H9 (cell line): ENCODE data around the gene GBE1. TPM values are rescaled to one million over a fixed set of nuclear protein-coding genes. Genes with fewer than 3 reads are reported as not detected.

Experiments used
- DNase-seq: peaks from one replicate; pipeline ENCODE4 v3.0.0-alpha.2; 2017
- H2AFZ ChIP-seq: one replicate; pipeline ENCODE4 v1.6.1; 2013; ENCODE audit warnings: mild to moderate bottlenecking, low read length, control low read depth, moderate library complexity
- H2AK5ac ChIP-seq: 2 replicates; pipeline ENCODE4 v1.6.1; 2013; ENCODE audit warnings: low read length, control low read depth, mixed read lengths; ENCODE audit not compliant: insufficient read length
- H2BK120ac ChIP-seq: one replicate; pipeline ENCODE4 v1.6.1; 2013; ENCODE audit warnings: low read depth, mild to moderate bottlenecking, low read length, control low read depth, inconsistent platforms; ENCODE audit not compliant: poor library complexity, severe bottlenecking
- H2BK12ac ChIP-seq: 2 replicates; pipeline ENCODE4 v1.6.1; 2013; ENCODE audit warnings: low read length, control low read depth, mixed read lengths, low read depth; ENCODE audit not compliant: insufficient read length
- H2BK15ac ChIP-seq: 2 replicates; pipeline ENCODE4 v1.6.1; 2013; ENCODE audit warnings: low read depth, low read length, control low read depth
- H2BK20ac ChIP-seq: one replicate; pipeline ENCODE4 v1.6.1; 2013; ENCODE audit warnings: low read depth, mild to moderate bottlenecking, low read length, control low read depth, inconsistent platforms; ENCODE audit not compliant: poor library complexity, severe bottlenecking
- H2BK5ac ChIP-seq: 2 replicates; pipeline ENCODE4 v1.6.1; 2013; ENCODE audit warnings: low read length, control low read depth, mixed read lengths; ENCODE audit not compliant: insufficient read length
- H3K14ac ChIP-seq: 2 replicates; pipeline ENCODE4 v1.6.1; 2013; ENCODE audit warnings: low read length, control low read depth; ENCODE audit not compliant: insufficient read depth
- H3K18ac ChIP-seq: 2 replicates; pipeline ENCODE4 v1.6.1; 2013; ENCODE audit warnings: low read depth, mild to moderate bottlenecking, mixed read lengths, low read length, control low read depth; ENCODE audit not compliant: insufficient read length
- H3K23ac ChIP-seq: 2 replicates; pipeline ENCODE4 v1.6.1; 2013; ENCODE audit warnings: low read length, control low read depth, mixed read lengths, low read depth; ENCODE audit not compliant: insufficient read length
- H3K23me2 ChIP-seq: 2 replicates; pipeline ENCODE4 v1.6.1; 2013; ENCODE audit warnings: low read depth, mild to moderate bottlenecking, mixed read lengths, low read length, control low read depth; ENCODE audit not compliant: insufficient read length, poor library complexity, severe bottlenecking
- H3K27ac ChIP-seq: 2 replicates; pipeline ENCODE4 v1.5.1; 2013; ENCODE audit warnings: low read length, control low read depth, mixed read lengths, low read depth; ENCODE audit not compliant: insufficient read length
- H3K27me3 ChIP-seq: 2 replicates; pipeline ENCODE4 v1.6.1; 2013; ENCODE audit warnings: low read length, control low read depth, inconsistent platforms; ENCODE audit not compliant: insufficient read depth
- H3K4ac ChIP-seq: 2 replicates; pipeline ENCODE4 v1.6.1; 2013; ENCODE audit warnings: low read depth, mild to moderate bottlenecking, control low read depth, inconsistent platforms, low read length, moderate library complexity
- H3K4me1 ChIP-seq: 2 replicates; pipeline ENCODE4 v1.6.1; 2013; ENCODE audit warnings: low read length, control low read depth, inconsistent platforms; ENCODE audit not compliant: insufficient read depth
- H3K4me2 ChIP-seq: 2 replicates; pipeline ENCODE4 v1.6.1; 2013; ENCODE audit warnings: low read length, control low read depth, mixed read lengths; ENCODE audit not compliant: insufficient read length, insufficient read depth
- H3K56ac ChIP-seq: 2 replicates; pipeline ENCODE4 v1.6.1; 2013; ENCODE audit warnings: low read depth, mild to moderate bottlenecking, mixed read lengths, low read length, control low read depth; ENCODE audit not compliant: insufficient read length
- H3K79me1 ChIP-seq: 2 replicates; pipeline ENCODE4 v1.6.1; 2013; ENCODE audit warnings: low read depth, mild to moderate bottlenecking, moderate library complexity, low read length, control low read depth, inconsistent platforms; ENCODE audit not compliant: insufficient read depth, poor library complexity, severe bottlenecking
- H3K79me2 ChIP-seq: 2 replicates; pipeline ENCODE4 v1.6.1; 2013; ENCODE audit warnings: low read length, control low read depth, inconsistent platforms; ENCODE audit not compliant: insufficient read depth
- H3K9ac ChIP-seq: 2 replicates; pipeline ENCODE4 v1.6.1; 2013; ENCODE audit warnings: low read length, control low read depth, mixed read lengths; ENCODE audit not compliant: insufficient read length; ENCODE audit errors: extremely low read depth
- H3K9me3 ChIP-seq: one replicate; pipeline ENCODE4 v1.6.1; 2013; ENCODE audit warnings: low read depth, low read length, inconsistent platforms; ENCODE audit not compliant: control insufficient read depth
- H3T11ph ChIP-seq: one replicate; pipeline ENCODE4 v1.6.1; 2013; ENCODE audit warnings: mild to moderate bottlenecking, low read length, control low read depth, inconsistent platforms
- H4K20me1 ChIP-seq: one replicate; pipeline ENCODE4 v1.6.1; 2013; ENCODE audit not compliant: control insufficient read depth, insufficient read length, insufficient read depth
- H4K5ac ChIP-seq: 2 replicates; pipeline ENCODE4 v1.6.1; 2013; ENCODE audit warnings: low read depth, mild to moderate bottlenecking, mixed read lengths, low read length, control low read depth; ENCODE audit not compliant: insufficient read length
- H4K8ac ChIP-seq: replicated peaks from 2 replicates; pipeline ENCODE4 v1.6.1; 2013; ENCODE audit warnings: low read length, control low read depth, mixed read lengths, low read depth; ENCODE audit not compliant: insufficient read length
- H4K91ac ChIP-seq: 2 replicates; pipeline ENCODE4 v1.6.1; 2013; ENCODE audit warnings: low read depth, mild to moderate bottlenecking, moderate library complexity, mixed read lengths, low read length, control low read depth; ENCODE audit not compliant: insufficient read length
- H3K27ac Mint-ChIP-seq, 3 experiments: 2 replicates in 2 of 3; 3 replicates in 1 of 3; pipeline ENCODE4 v1.8.0; 2020 to 2021; ENCODE audit warnings: mixed read lengths in 3 of 3, mild to moderate bottlenecking in 1 of 3, moderate library complexity in 1 of 3
- H3K27me3 Mint-ChIP-seq: 2 replicates; pipeline ENCODE4 v1.8.0; 2021; ENCODE audit warnings: low read depth, mild to moderate bottlenecking, moderate library complexity, mixed read lengths
- H3K36me3 Mint-ChIP-seq, 3 experiments: 2 replicates in 2 of 3; 3 replicates in 1 of 3; pipeline ENCODE4 v1.8.0; 2020 to 2021; ENCODE audit warnings: low read depth in 3 of 3, mixed read lengths in 3 of 3; ENCODE audit not compliant: insufficient read depth in 1 of 3
- H3K4me1 Mint-ChIP-seq, 2 experiments: 2 replicates each; pipeline ENCODE4 v1.8.0; 2020; ENCODE audit warnings: mixed read lengths in 2 of 2
- H3K4me3 Mint-ChIP-seq, 2 experiments: 2 replicates in 1 of 2; 3 replicates in 1 of 2; pipeline ENCODE4 v1.8.0; 2020 to 2021; ENCODE audit warnings: mild to moderate bottlenecking in 2 of 2, mixed read lengths in 2 of 2, moderate library complexity in 1 of 2
- H3K9me3 Mint-ChIP-seq, 2 experiments: 2 replicates in 1 of 2; 3 replicates in 1 of 2; pipeline ENCODE4 v1.8.0; 2020; ENCODE audit warnings: mild to moderate bottlenecking in 2 of 2, mixed read lengths in 2 of 2, moderate library complexity in 1 of 2
- WGBS: extraction: QIAGEN DNeasy Blood & Tissue Kit; methylation state at CpG from one replicate; pipeline ENCODE4 v1.1.7; 2013; ENCODE audit warnings: missing lambda C conversion rate, low lambda C conversion rate, mixed read lengths; ENCODE audit not compliant: insufficient read length; ENCODE audit errors: extremely low coverage; 5-methylcytosine and 5-hydroxymethylcytosine counted together
- total RNA-seq: library from RNA; stranded (reverse); gene quantifications from 2 replicates; pipeline ENCODE4 v1.2.1, GENCODE V29; 2021
- TF ChIP-seq, protein P1 (sequence below): fragments of 200-600 bp; sonication (generic); conservative IDR thresholded peaks from 3 replicates; pipeline ENCODE4 v1.8.0; 2021; ENCODE audit warnings: antibody characterized with exemption, mild to moderate bottlenecking

GBE1 gene
- total RNA-seq, 1 experiment from 2014 or later: 13.8 TPM

DNA sequence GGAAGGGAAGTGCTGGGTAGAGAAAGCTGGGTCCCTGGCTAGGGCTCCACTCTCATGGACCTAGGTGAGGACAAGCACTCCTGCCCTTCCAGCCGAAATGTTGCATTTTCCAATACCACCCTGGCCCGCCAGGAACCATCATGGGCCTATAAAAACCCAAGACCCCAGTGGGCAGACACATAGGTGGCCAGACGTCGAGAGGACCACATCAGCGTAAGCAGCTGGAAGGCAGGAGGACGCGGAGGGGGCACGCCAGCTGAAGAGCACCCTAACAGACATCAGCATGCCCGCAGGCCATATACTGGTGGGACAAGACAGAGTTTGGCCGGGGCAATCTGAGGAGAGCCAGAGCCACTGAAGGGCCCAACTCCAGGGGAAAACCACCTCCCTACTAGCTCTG lies 98.3 kb downstream of the GBE1 start:
- H3K4me1 Mint-ChIP-seq: no peaks in the 10 kb centered on the region
- no peak overlapping the region for H3K27ac Mint-ChIP-seq

More for the DNA sequence above, 98.3 kb downstream of the GBE1 start:
- no peak overlapping the region for H3K27ac ChIP-seq
- no peaks in the 10 kb centered on the region for H3K9me3 ChIP-seq
- no peaks in the 10 kb centered on the region for H3K27me3 ChIP-seq
- no peak overlapping the region for H2BK120ac ChIP-seq
- no peaks in the 10 kb centered on the region for H3K27me3 Mint-ChIP-seq
- no peaks in the 10 kb centered on the region for H3K79me1 ChIP-seq
- no peak overlapping the region for H3K18ac ChIP-seq
- no peak overlapping the region for H3K23ac ChIP-seq
- WGBS: no CpG with 5 or more reads among the region's 10 CpGs
- no peak overlapping the region for H3K4ac ChIP-seq
- H3K23me2 ChIP-seq: no peaks in the 10 kb centered on the region
- no peaks in the 10 kb centered on the region for H3K79me2 ChIP-seq
- no peak overlapping the region for H2BK20ac ChIP-seq
- H4K8ac ChIP-seq: no peak overlapping the region
- H2BK12ac ChIP-seq: no peak overlapping the region
- no peak overlapping the region for H4K91ac ChIP-seq
- H4K5ac ChIP-seq: no peak overlapping the region
- H3K4me1 ChIP-seq: no peaks in the 10 kb centered on the region
- no peak for DNase-seq
- no peak overlapping the region for H2BK15ac ChIP-seq
- H3K4me3 Mint-ChIP-seq: no peak overlapping the region
- H2AFZ ChIP-seq: no peak overlapping the region
- TF ChIP-seq, protein P1, sequence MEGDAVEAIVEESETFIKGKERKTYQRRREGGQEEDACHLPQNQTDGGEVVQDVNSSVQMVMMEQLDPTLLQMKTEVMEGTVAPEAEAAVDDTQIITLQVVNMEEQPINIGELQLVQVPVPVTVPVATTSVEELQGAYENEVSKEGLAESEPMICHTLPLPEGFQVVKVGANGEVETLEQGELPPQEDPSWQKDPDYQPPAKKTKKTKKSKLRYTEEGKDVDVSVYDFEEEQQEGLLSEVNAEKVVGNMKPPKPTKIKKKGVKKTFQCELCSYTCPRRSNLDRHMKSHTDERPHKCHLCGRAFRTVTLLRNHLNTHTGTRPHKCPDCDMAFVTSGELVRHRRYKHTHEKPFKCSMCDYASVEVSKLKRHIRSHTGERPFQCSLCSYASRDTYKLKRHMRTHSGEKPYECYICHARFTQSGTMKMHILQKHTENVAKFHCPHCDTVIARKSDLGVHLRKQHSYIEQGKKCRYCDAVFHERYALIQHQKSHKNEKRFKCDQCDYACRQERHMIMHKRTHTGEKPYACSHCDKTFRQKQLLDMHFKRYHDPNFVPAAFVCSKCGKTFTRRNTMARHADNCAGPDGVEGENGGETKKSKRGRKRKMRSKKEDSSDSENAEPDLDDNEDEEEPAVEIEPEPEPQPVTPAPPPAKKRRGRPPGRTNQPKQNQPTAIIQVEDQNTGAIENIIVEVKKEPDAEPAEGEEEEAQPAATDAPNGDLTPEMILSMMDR: no peak
- H4K20me1 ChIP-seq: no peaks in the 10 kb centered on the region
- no peak overlapping the region for H3T11ph ChIP-seq
- no peak overlapping the region for H2BK5ac ChIP-seq
- no peak overlapping the region for H3K9ac ChIP-seq
- no peak overlapping the region for H3K14ac ChIP-seq
- no peak overlapping the region for H3K56ac ChIP-seq
- H2AK5ac ChIP-seq: no peak overlapping the region
- no peaks in the 10 kb centered on the region for H3K9me3 Mint-ChIP-seq
- H3K36me3 Mint-ChIP-seq: peaks cover 0 to 2% (median 0%) of the 10 kb centered on the region in 3 experiments; a peak in 2 of 7 replicates
- no peak overlapping the region for H3K4me2 ChIP-seq
